ENCODE measurements around the gene THNSL1. TPM values are rescaled to one million over a fixed set of nuclear protein-coding genes. Genes with fewer than 3 reads are reported as not detected.

The THNSL1 gene
- polyA plus RNA-seq, 1 of the 3 experiments (the other 2 are of a cell fraction), result 1.3 TPM

- Histone ChIP-seq H3K4me1 (ENCODE audit: control insufficient read depth in 1 of 2, insufficient read depth in 2 of 2, low read depth in 1 of 2, low read length in 1 of 2) (no peaks in the 10 kb centered on the region), H2AFZ (ENCODE audit: low read depth) (no peak overlapping the region), H4K20me1 (ENCODE audit: insufficient read depth) (no peaks in the 10 kb centered on the region), H3F3A (replicated peaks; ENCODE audit: insufficient read depth) (no peaks in the 10 kb centered on the region), H3K9me2 (no peaks in the 10 kb centered on the region), H3K27ac (ENCODE audit: low read depth in 2 of 2, low read length in 1 of 2) (no peak overlapping the region), H3K79me2 (ENCODE audit: insufficient read depth) (no peaks in the 10 kb centered on the region), H3K27me3 (ENCODE audit: insufficient read depth) (no peaks in the 10 kb centered on the region), H3K4me2 (no peak overlapping the region), H3K4me3 (ENCODE audit: low read depth in 2 of 2, low read length in 1 of 2) (no peak overlapping the region), H3K9ac (no peak overlapping the region), H3K9me3 (no peaks in the 10 kb centered on the region), H3K36me3 (replicated peaks in 1 of 2; ENCODE audit: control insufficient read depth in 1 of 2, insufficient read depth in 2 of 2, low read length in 1 of 2) (no peaks in the 10 kb centered on the region)
- 58% methylated on average over 5 of the region's 5 CpGs for WGBS (ENCODE audit: low lambda C conversion rate)
- no peak for DNase-seq
- TF ChIP-seq FOSL2 (IDR thresholded peaks at IDR 0.05; ENCODE audit: borderline replicate concordance, low read depth) (no peak), SIN3A (IDR thresholded peaks at IDR 0.05; ENCODE audit: borderline replicate concordance, low read depth, low read length) (no peak), PBX3 (IDR thresholded peaks at IDR 0.05) (no peak), FOXM1 (IDR thresholded peaks at IDR 0.05; ENCODE audit: low read depth) (no peak), EZH2phosphoT487 (IDR thresholded peaks at IDR 0.05; ENCODE audit: borderline replicate concordance, low read depth) (no peak), CHD2 (IDR thresholded peaks at IDR 0.05; ENCODE audit: low read length, partially characterized antibody) (no peak), RCOR1 (IDR thresholded peaks at IDR 0.05; ENCODE audit: low read length) (no peak), GATA2 (CRISPR knock-in tag; IDR thresholded peaks at IDR 0.05) (no peak), RFX5 (IDR thresholded peaks at IDR 0.05; ENCODE audit: low read length) (no peak)
- TF ChIP-seq, protein P1, sequence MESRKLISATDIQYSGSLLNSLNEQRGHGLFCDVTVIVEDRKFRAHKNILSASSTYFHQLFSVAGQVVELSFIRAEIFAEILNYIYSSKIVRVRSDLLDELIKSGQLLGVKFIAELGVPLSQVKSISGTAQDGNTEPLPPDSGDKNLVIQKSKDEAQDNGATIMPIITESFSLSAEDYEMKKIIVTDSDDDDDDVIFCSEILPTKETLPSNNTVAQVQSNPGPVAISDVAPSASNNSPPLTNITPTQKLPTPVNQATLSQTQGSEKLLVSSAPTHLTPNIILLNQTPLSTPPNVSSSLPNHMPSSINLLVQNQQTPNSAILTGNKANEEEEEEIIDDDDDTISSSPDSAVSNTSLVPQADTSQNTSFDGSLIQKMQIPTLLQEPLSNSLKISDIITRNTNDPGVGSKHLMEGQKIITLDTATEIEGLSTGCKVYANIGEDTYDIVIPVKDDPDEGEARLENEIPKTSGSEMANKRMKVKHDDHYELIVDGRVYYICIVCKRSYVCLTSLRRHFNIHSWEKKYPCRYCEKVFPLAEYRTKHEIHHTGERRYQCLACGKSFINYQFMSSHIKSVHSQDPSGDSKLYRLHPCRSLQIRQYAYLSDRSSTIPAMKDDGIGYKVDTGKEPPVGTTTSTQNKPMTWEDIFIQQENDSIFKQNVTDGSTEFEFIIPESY (IDR thresholded peaks at IDR 0.05; ENCODE audit: borderline replicate concordance, low read depth), result no peak
- TF ChIP-seq, protein P2, sequence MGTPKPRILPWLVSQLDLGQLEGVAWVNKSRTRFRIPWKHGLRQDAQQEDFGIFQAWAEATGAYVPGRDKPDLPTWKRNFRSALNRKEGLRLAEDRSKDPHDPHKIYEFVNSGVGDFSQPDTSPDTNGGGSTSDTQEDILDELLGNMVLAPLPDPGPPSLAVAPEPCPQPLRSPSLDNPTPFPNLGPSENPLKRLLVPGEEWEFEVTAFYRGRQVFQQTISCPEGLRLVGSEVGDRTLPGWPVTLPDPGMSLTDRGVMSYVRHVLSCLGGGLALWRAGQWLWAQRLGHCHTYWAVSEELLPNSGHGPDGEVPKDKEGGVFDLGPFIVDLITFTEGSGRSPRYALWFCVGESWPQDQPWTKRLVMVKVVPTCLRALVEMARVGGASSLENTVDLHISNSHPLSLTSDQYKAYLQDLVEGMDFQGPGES (IDR thresholded peaks at IDR 0.05; ENCODE audit: low read depth, low read length), result no peak
- ChIA-PET POLR2A (no interaction called here), CTCF (no interaction called here)
Observed at GRCh38 chr10:25048450-25048849, 32.0 kb downstream of the THNSL1 start.

DNA sequence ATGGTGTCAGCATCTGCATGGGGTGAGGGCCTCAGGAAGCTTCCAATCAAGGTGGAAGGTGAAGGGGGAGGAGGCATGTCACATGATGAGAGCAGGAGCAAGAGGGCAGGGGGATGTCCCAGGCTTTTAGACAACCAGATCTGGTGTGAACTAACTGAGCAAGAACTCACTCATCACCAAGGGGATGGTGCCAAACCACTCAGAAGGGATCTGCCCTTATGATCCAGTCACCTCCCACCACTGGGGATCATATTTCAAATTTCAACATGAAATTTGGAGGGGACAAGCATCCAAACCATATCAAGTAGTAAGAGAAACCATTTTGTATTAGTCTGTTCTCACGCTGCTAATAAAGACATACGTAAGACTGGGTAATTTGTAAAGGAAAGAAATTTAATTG lies 33.6 kb downstream of the THNSL1 start:
- Histone ChIP-seq H4K20me1 (ENCODE audit: insufficient read depth) (no peaks in the 10 kb centered on the region), H2AFZ (ENCODE audit: low read depth) (no peak overlapping the region), H3K36me3 (replicated peaks in 1 of 2; ENCODE audit: control insufficient read depth in 1 of 2, insufficient read depth in 2 of 2, low read length in 1 of 2) (no peaks in the 10 kb centered on the region), H3K79me2 (ENCODE audit: insufficient read depth) (no peaks in the 10 kb centered on the region), H3K4me3 (ENCODE audit: low read depth in 2 of 2, low read length in 1 of 2) (no peak overlapping the region), H3K4me2 (no peak overlapping the region), H3F3A (replicated peaks; ENCODE audit: insufficient read depth) (no peaks in the 10 kb centered on the region), H3K9ac (no peak overlapping the region), H3K9me2 (no peaks in the 10 kb centered on the region), H3K27ac (ENCODE audit: low read depth in 2 of 2, low read length in 1 of 2) (no peak overlapping the region), H3K27me3 (ENCODE audit: insufficient read depth) (no peaks in the 10 kb centered on the region), H3K9me3 (no peaks in the 10 kb centered on the region), H3K4me1 (ENCODE audit: control insufficient read depth in 1 of 2, insufficient read depth in 2 of 2, low read depth in 1 of 2, low read length in 1 of 2) (no peaks in the 10 kb centered on the region)
- DNase-seq, result no peak
- 92% methylated on average over 2 of the region's 2 CpGs for WGBS (ENCODE audit: low lambda C conversion rate)
- TF ChIP-seq FOSL2 (IDR thresholded peaks at IDR 0.05; ENCODE audit: borderline replicate concordance, low read depth) (no peak), FOXJ3 (CRISPR knock-in tag; IDR thresholded peaks at IDR 0.05) (no peak), EZH2phosphoT487 (IDR thresholded peaks at IDR 0.05; ENCODE audit: borderline replicate concordance, low read depth) (no peak), MXI1 (IDR thresholded peaks at IDR 0.05; ENCODE audit: low read depth, low read length) (no peak), MAX (IDR thresholded peaks at IDR 0.05; ENCODE audit: low read depth) (no peak), NFIC (IDR thresholded peaks at IDR 0.05; ENCODE audit: borderline replicate concordance) (no peak), ELF1 (IDR thresholded peaks at IDR 0.05) (no peak), USF1 (IDR thresholded peaks at IDR 0.05; ENCODE audit: borderline replicate concordance, low read depth) (no peak), JUND (IDR thresholded peaks at IDR 0.05) (no peak), GABPA (IDR thresholded peaks at IDR 0.05; ENCODE audit: low read depth) (no peak), EP300 (IDR thresholded peaks at IDR 0.05; ENCODE audit: borderline replicate concordance in 1 of 2, low read depth in 1 of 2, low read length in 1 of 2) (no peak), SIN3A (IDR thresholded peaks at IDR 0.05; ENCODE audit: borderline replicate concordance, low read depth, low read length) (no peak), CHD2 (IDR thresholded peaks at IDR 0.05; ENCODE audit: low read length, partially characterized antibody) (no peak), RAD21 (IDR thresholded peaks at IDR 0.05; ENCODE audit: low read length) (no peak), TCF12 (IDR thresholded peaks at IDR 0.05) (no peak), TEAD4 (IDR thresholded peaks at IDR 0.05; ENCODE audit: borderline replicate concordance, insufficient read depth) (no peak)
- TF ChIP-seq, protein P3, sequence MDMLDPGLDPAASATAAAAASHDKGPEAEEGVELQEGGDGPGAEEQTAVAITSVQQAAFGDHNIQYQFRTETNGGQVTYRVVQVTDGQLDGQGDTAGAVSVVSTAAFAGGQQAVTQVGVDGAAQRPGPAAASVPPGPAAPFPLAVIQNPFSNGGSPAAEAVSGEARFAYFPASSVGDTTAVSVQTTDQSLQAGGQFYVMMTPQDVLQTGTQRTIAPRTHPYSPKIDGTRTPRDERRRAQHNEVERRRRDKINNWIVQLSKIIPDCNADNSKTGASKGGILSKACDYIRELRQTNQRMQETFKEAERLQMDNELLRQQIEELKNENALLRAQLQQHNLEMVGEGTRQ (IDR thresholded peaks at IDR 0.05; ENCODE audit: borderline replicate concordance, low read depth, low read length), result no peak
- ChIA-PET CTCF (no interaction called here), POLR2A (no interaction called here)

Measured in SK-N-SH (cell line).